PC-9 (cell line): ENCODE measurements around the gene MAB21L1. TPM values are rescaled to one million over a fixed set of nuclear protein-coding genes. Genes with fewer than 3 reads are reported as not detected.

Experiments used
- BruUV-seq: library from RNA; stranded (reverse); fragments of 400-500 nt; replicated peaks from 2 replicates; lab custom pipeline; 2021; lab: Mats Ljungman, UMichigan
- CTCF ChIA-PET: fragments of 300-600 bp; sonication (Branson Sonifier 250); formaldehyde crosslinking; loops from one replicate; lab custom pipeline; 2022; ENCODE audit warnings: antibody characterized with exemption; lab: Charles Lee
- POLR2A ChIA-PET: fragments of 300-600 bp; sonication (Branson Sonifier 250); formaldehyde crosslinking; loops from one replicate; lab custom pipeline; 2022; ENCODE audit warnings: antibody characterized with exemption; ENCODE audit not compliant: unreplicated experiment; lab: Charles Lee
- DNase-seq, 2 experiments: peaks; one replicate each; pipeline versions ENCODE4 v3.0.0 to v3.0.0-alpha.2; 2015 to 2022; ENCODE audit warnings: mixed read lengths in 1 of 2
- H2AFZ ChIP-seq: fragments of 200-600 bp; sonication (generic); 2 replicates; pipeline ENCODE4 v1.8.1; 2017; ENCODE audit warnings: antibody characterized with exemption
- H3F3A ChIP-seq: fragments of 200-600 bp; sonication (generic); 2 replicates; pipeline ENCODE4 v1.8.1; 2017; ENCODE audit warnings: antibody characterized with exemption, mild to moderate bottlenecking, low read depth; ENCODE audit not compliant: insufficient read depth
- H3K27ac ChIP-seq: fragments of 200-600 bp; sonication (generic); 2 replicates; pipeline ENCODE4 v1.6.1; 2016; ENCODE audit warnings: mixed run types
- H3K27me3 ChIP-seq: fragments of 200-600 bp; sonication (generic); 2 replicates; pipeline ENCODE4 v1.6.1; 2016; ENCODE audit warnings: low read depth, mixed run types; ENCODE audit not compliant: insufficient read depth
- H3K36me3 ChIP-seq: fragments of 200-600 bp; sonication (generic); 2 replicates; pipeline ENCODE4 v1.6.1; 2016; ENCODE audit warnings: low read depth, mixed run types
- H3K4me1 ChIP-seq: fragments of 200-600 bp; sonication (generic); replicated peaks from 2 replicates; pipeline ENCODE4 v1.6.1; 2016; ENCODE audit warnings: mixed run types; ENCODE audit not compliant: insufficient read depth
- H3K4me2 ChIP-seq: fragments of 200-600 bp; sonication (generic); 2 replicates; pipeline ENCODE4 v1.6.1; 2017; ENCODE audit warnings: mixed run types
- H3K4me3 ChIP-seq: fragments of 200-600 bp; sonication (generic); 2 replicates; pipeline ENCODE4 v1.6.1; 2016; ENCODE audit warnings: mixed run types
- H3K79me2 ChIP-seq: fragments of 200-600 bp; sonication (generic); 2 replicates; pipeline ENCODE4 v1.6.1; 2017; ENCODE audit warnings: low read depth, mixed run types
- H3K9me2 ChIP-seq: fragments of 200-600 bp; sonication (generic); 2 replicates; pipeline ENCODE4 v1.8.1; 2017; ENCODE audit warnings: mild to moderate bottlenecking; ENCODE audit not compliant: insufficient read depth
- H3K9me3 ChIP-seq: fragments of 200-600 bp; sonication (generic); 2 replicates; pipeline ENCODE4 v1.8.1; 2016; ENCODE audit warnings: low read depth; ENCODE audit not compliant: insufficient read depth
- H4K20me1 ChIP-seq: fragments of 200-600 bp; sonication (generic); 2 replicates; pipeline ENCODE4 v1.8.1; 2017; ENCODE audit not compliant: insufficient read depth
- CTCF ChIP-seq: fragments of 200-600 bp; sonication (generic); conservative IDR thresholded peaks from 2 replicates; pipeline ENCODE4 v1.6.1; 2017; ENCODE audit warnings: mixed run types, antibody characterized with exemption, mild to moderate bottlenecking, moderate library complexity
- EZH2 ChIP-seq: fragments of 200-600 bp; sonication (generic); IDR thresholded peaks from 2 replicates; pipeline ENCODE4 v1.8.0; 2017; ENCODE audit warnings: antibody characterized with exemption, low read depth
- intact Hi-C: fragments of 100-400 bp; cut with micrococcal nuclease; formaldehyde crosslinking; loops from one replicate; pipeline ENCODE4 v1.10.0; 2022; ENCODE audit not compliant: unreplicated experiment
- total RNA-seq: library from RNA; stranded (reverse); gene quantifications from 2 replicates; pipeline ENCODE4 v1.2.3, GENCODE V29; 2021

MAB21L1 gene
- total RNA-seq, 1 experiment from 2014 or later = not detected

DNA sequence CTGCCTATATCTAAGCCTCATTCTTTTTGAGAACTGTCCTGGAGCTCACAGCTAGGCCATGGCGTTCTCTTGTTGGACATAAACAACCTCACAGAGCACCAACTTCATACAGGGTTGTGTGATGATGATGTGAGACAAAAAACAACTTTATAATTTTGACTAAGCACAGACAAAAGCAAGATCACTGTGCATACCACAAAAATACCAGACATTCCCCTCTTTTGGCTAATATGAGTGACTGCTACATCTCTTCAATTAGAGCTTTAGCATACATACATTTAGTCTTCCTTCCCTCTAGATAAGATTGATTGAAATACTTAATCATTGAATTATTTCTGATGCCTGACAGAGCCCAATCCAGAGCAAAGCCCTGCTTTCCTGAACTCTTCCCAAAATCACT is 8.3 kb downstream of the MAB21L1 start:
- no peak for DNase-seq
- Histone ChIP-seq H3F3A (no peaks in the 10 kb centered on the region), H3K4me1 (no peaks in the 10 kb centered on the region), H3K4me2 (no peak overlapping the region), H3K36me3 (no peaks in the 10 kb centered on the region), H3K9me3 (no peaks in the 10 kb centered on the region; the same call in 1 of the 2 replicates), H3K9me2 (no peaks in the 10 kb centered on the region), H3K27me3 (no peaks in the 10 kb centered on the region), H3K4me3 (no peak overlapping the region), H4K20me1 (no peaks in the 10 kb centered on the region; the same call in 1 of the 2 replicates), H2AFZ (no peak overlapping the region), H3K27ac (no peak overlapping the region), H3K79me2 (no peaks in the 10 kb centered on the region)
- BruUV-seq = no TSS peak
- intact Hi-C loops = no loop called here
- POLR2A ChIA-PET = no interaction called here
- TF ChIP-seq CTCF (no peak), EZH2 (no peak)
- CTCF ChIA-PET = no interaction called here

GRCh38 chr13:35465371-35465770 is 11.1 kb downstream of the MAB21L1 start:
- no peak overlapping the region for H3K4me3 ChIP-seq
- no peak overlapping the region for H2AFZ ChIP-seq
- no peak for DNase-seq
- intact Hi-C loops = no loop called here
- no peak for TF ChIP-seq EZH2
- TF ChIP-seq CTCF = no peak
- H3K4me1 ChIP-seq = no peaks in the 10 kb centered on the region
- H3K9me3 ChIP-seq = no peaks in the 10 kb centered on the region
- H3K9me2 ChIP-seq = no peaks in the 10 kb centered on the region
- CTCF ChIA-PET = no interaction called here
- H3K36me3 ChIP-seq = no peaks in the 10 kb centered on the region
- no peak overlapping the region for H3K4me2 ChIP-seq
- H3K27me3 ChIP-seq = no peaks in the 10 kb centered on the region
- no peaks in the 10 kb centered on the region; the same call in 1 of the 2 replicates for H4K20me1 ChIP-seq
- H3K27ac ChIP-seq = no peak overlapping the region
- no peaks in the 10 kb centered on the region for H3K79me2 ChIP-seq
- no peaks in the 10 kb centered on the region for H3F3A ChIP-seq
- POLR2A ChIA-PET = no interaction called here
- BruUV-seq = no TSS peak

DNA sequence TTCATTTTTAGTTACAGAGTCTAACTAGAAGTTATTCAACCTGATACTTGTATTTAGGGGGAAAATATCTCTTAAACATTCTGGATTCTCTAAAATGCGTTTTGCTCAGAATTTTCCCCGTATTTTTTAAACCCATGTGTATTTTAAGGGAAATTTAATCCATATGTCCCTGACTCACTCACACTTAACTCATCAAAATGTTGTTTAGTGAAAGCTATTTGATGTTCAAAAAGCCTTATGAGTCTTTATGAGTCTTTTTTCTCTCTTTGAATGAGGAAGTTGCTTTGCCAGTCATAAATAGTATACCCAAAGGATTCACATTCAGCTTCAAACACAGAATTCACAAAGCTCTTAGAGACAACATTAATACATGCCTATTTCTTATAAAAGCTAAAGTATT is 16.4 kb downstream of the MAB21L1 start:
- no peak overlapping the region for H3K4me3 ChIP-seq
- H3K27me3 ChIP-seq = no peaks in the 10 kb centered on the region
- H3K4me1 ChIP-seq = no peaks in the 10 kb centered on the region
- no peaks in the 10 kb centered on the region for H3K79me2 ChIP-seq
- H3K9me3 ChIP-seq = no peaks in the 10 kb centered on the region
- BruUV-seq = no TSS peak
- DNase-seq = no peak
- no peak overlapping the region for H3K27ac ChIP-seq
- no peak overlapping the region for H2AFZ ChIP-seq
- no peaks in the 10 kb centered on the region for H3F3A ChIP-seq
- no peaks in the 10 kb centered on the region for H4K20me1 ChIP-seq
- intact Hi-C loops = no loop called here
- POLR2A ChIA-PET = no interaction called here
- no peak for TF ChIP-seq EZH2
- no peak for TF ChIP-seq CTCF
- no peaks in the 10 kb centered on the region for H3K36me3 ChIP-seq
- no peak overlapping the region for H3K4me2 ChIP-seq
- no peaks in the 10 kb centered on the region for H3K9me2 ChIP-seq
- CTCF ChIA-PET = no interaction called here
